RWPE1 (cell line): ENCODE measurements around the gene SLCO2B1.

ENCODE experiments used
- CTCF ChIA-PET: fragments of 350-600 bp; sonication (Branson Sonifier 250); formaldehyde crosslinking; extraction: SDS; loops from one replicate; lab custom pipeline; 2021; lab: Yijun Ruan, JAX
- POLR2A ChIA-PET: fragments of 400-600 bp; formaldehyde crosslinking; extraction: SDS; loops from one replicate; lab custom pipeline; 2020; ENCODE audit warnings: antibody characterized with exemption; ENCODE audit not compliant: low non-redundant PET; lab: Yijun Ruan, JAX
- DNase-seq: peaks from one replicate; pipeline ENCODE4 v3.0.0; 2012; ENCODE audit warnings: low spot score
- H3K27ac ChIP-seq: fragments of 450-650 bp; 2 replicates; pipeline ENCODE4 v1.5.1; 2017
- CTCF ChIP-seq: fragments of 450-650 bp; conservative IDR thresholded peaks from 2 replicates; pipeline ENCODE4 v1.5.1; 2017; ENCODE audit warnings: low read depth, mild to moderate bottlenecking

SLCO2B1 gene

GRCh38 chr11:75152651-75153427 is 1.9 kb downstream of the SLCO2B1 start:
- no peak for TF ChIP-seq CTCF
- ChIA-PET CTCF (no interaction called here), POLR2A (no interaction called here)
- no peak for DNase-seq
- no peak overlapping the region for H3K27ac ChIP-seq

- ChIA-PET CTCF (interaction anchor here (0.6 to 1.1 kb wide), 5 partner anchors 10 to 51 kb away, joined by 3 to 4 read pairs (median 4); no protein-coding TSS in a partner anchor), POLR2A (no interaction called here)
- no peak for TF ChIP-seq CTCF
- DNase-seq: no peak
- H3K27ac ChIP-seq: no peak overlapping the region
Observed at GRCh38 chr11:75154646-75155569, 4.0 kb downstream of the SLCO2B1 start.

GRCh38 chr11:75155570-75156422 is 4.9 kb downstream of the SLCO2B1 start:
- H3K27ac ChIP-seq: no peak overlapping the region
- ChIA-PET CTCF (interaction anchor here (0.6 to 0.9 kb wide), 3 partner anchors 11 to 50 kb away, joined by 3 to 5 read pairs (median 4); no protein-coding TSS in a partner anchor), POLR2A (no interaction called here)
- DNase-seq: no peak
- TF ChIP-seq CTCF: no peak

- no peak overlapping the region for H3K27ac ChIP-seq
- CTCF ChIA-PET: interaction anchor here (0.7 kb wide), 2 partner anchors 33 to 235 kb away, joined by 3 to 4 read pairs; no protein-coding TSS in a partner anchor
- DNase-seq: no peak
- POLR2A ChIA-PET: no interaction called here
- TF ChIP-seq CTCF: no peak
Observed at GRCh38 chr11:75158241-75158640, 7.3 kb downstream of the SLCO2B1 start.

- POLR2A ChIA-PET: no interaction called here
Observed at GRCh38 chr11:75158696-75159150, 7.8 kb downstream of the SLCO2B1 start.

More at GRCh38 chr11:75158696-75159150, 7.8 kb downstream of the SLCO2B1 start:
- TF ChIP-seq CTCF: no peak
- H3K27ac ChIP-seq: no peak overlapping the region
- CTCF ChIA-PET: no interaction called here
- no peak for DNase-seq
